Renal pelvis (tissue), 4 donors: ENCODE results near the gene C4orf50. TPM values are rescaled to one million over a fixed set of nuclear protein-coding genes. Genes with fewer than 3 reads are reported as not detected.
"Not testable (repeated sequence)": the region's sequence is repeated elsewhere in the genome, so short reads cannot be mapped to it uniquely, and the experiment has no call there.

Source experiments
- DNase-seq: peaks from one replicate; pipeline ENCODE4 v3.0.0-alpha.2; 2013
- polyA plus RNA-seq, 3 donors: library from polyadenylated mRNA; unstranded; fragments of 120-200 nt; gene quantifications; one replicate each; pipeline ENCODE4 v1.2.1, GENCODE V29; 2013; ENCODE audit not compliant: insufficient read length in 3 of 3

C4orf50 gene
- polyA plus RNA-seq, 3 donors: 0.01 to 0.03 TPM; not detected in 1

DNA sequence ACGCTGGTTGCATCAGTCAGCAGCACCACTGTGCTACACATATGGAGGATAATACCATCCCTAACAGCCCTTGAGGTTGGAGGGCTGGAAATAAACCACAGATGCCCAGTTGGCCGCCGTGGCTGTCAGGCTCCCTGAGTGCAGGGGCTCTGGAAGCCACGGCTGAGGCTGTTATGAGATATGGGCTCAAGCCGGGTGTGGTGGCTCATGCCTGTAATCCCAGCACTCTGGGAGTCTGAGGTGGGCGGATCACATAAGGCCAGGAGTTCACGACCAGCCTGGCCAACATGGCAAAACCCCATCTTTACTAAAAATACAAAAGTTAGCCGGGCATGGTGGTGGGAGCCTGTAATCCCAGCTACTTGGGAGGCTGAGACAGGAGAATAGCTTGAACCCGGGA lies 24.9 kb downstream of the C4orf50 start:
- not testable (repeated sequence) for DNase-seq

DNA sequence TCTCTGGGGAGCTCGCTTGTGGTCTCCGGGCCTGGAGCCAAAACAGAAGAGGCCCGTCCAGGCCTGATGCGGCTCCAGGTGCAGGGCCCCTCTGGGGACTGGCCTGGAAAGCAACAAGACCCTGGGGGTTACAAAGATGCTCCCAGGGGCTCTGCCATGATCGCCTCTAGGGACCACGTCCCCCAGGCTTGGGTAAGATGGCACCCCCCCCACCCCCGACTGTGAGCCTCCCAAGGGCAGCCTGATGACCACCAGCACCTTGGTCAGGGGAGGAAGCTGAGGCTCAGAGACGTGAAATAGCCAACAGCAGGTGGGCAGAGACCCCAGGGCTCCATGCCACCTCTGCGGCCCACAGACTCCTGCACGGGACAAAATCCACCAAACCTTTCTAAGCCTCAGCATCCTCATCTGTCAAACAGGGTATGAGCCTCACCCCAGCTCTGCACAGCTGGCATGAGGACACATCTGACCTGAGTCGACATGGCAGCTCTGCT lies 25.4 kb downstream of the C4orf50 start:
- no peak for DNase-seq

DNA sequence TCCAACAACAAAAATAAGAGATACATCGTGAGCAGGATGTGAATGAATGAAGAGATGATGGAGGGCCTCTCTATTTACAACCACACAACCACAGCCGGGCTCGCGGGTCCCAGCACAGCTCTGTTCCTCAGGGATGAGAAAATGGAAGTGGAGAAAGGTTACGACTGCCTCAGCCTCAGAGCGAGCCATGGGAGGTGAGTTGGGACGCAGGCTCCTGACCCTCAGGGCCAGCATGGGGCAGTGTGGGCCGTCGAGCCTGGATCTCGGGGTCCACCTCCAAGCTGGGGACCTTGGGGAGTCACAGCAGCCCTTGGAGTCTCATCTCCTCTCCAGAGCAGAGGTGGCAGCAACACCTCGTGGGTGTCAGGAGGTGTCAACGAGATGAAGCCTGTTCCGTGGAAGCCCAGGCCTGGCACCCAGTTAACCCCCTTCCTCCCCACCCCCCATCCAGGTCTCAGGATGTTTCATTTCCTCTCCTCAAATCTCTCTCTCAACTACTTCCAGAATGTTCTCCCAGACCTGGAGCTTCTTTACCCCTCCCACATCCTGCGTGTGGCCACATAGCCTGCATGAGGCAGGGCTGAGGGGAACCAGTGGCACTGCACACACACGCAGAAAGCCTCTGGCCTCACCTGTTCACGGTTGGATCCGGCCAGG lies 25.9 kb downstream of the C4orf50 start:
- no peak for DNase-seq

DNA sequence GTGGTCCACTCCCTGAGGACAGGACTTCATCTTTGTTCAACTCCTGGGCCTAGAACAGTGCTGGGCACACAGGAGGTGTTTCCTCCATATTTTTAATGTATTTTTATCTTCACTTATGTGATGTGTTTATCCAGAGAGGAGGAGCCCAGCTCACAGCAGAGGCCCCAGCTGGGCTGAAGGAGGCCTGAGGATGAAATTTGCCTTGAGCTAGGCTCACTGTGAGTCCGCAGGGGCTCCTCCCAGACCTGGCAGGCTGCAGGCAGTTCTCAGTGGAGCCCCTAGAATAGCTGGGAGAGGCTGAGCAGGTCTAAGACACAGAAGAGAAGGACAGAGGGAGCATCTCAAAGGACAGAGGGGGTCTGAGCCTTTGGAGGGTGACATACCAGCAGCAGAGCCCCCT lies 26.8 kb downstream of the C4orf50 start:
- no peak for DNase-seq

DNA sequence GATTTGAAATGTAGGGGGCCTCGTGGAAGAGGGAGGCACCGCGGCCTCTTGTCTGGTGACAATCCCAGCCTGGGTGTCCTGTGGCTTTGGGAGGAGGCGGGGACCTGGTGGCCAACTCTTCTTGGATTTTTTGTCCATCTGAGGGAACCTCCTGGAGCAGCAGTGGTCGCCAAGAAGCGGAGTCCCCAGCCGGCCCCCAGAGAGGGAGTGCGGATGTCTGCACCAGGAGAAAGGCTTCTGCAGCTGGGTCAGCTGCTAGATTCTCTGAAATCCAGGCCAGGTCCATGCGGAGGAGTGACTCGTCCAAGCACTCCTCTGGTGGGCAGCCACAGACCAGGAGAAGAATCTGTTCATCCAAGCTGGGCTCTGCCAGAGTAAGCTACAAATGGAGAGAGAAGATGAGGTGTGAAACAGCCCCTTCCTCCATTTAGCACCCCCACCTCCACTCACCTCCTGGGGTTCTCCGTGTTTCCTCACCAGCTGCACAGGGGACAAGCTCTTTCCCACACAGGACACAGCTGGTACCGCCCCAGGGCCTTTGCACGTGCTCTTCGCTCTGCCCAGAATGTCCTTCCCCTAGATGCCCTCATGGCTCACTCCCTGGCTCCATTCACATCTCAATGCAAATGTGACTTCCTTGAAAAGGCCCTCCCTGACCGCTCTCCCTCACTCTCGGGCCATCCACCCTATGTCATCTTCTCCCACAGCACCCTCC lies 27.6 kb downstream of the C4orf50 start:
- DNase-seq: no peak

DNA sequence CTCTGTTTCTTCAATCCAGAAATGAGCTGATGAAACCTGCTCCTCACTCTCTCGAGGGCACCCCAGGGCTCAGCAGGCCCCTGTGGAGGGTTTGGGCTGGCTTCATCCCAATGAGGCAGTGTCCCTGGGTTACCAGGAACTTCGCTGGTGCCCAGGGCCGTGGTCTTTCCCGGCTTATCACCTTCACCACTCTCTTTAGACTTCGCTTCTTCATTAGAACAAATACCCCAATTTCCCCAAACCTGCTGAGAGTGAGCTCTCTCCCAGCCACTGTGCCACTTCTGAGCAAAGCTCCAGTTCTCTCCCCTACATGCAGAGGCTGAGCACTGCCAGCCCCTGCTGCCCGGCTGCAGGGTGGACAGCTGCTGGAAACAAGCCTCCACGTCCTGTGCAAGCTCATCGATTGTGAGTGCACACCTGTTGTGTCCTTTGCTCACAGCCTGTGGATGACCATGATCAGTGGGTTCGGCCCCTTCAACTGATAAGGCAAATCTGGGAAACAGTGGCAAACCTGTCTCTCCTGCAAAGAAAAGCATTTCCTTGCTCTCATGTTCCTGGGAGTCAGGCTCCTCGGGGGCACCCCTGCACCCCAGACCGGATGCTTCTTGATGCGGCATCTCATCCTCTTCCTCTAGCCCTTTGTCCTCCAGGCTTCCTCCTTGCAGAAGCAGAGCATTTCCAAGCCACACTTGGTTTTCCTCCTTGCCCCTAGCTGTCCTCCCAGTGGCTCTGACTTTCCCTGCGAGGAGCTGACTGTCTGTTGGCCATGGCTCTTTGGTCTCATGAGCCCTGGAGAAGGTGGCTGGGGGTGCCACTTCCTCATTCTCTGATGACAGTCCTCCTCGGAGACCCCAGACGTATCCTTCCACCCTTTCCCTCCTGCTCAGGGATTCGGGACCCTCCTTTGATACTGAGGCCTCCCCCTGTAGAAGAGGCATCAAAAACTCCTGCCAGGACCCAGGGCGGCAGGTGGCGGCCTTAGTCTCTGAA lies 28.7 kb downstream of the C4orf50 start:
- DNase-seq: no peak

DNA sequence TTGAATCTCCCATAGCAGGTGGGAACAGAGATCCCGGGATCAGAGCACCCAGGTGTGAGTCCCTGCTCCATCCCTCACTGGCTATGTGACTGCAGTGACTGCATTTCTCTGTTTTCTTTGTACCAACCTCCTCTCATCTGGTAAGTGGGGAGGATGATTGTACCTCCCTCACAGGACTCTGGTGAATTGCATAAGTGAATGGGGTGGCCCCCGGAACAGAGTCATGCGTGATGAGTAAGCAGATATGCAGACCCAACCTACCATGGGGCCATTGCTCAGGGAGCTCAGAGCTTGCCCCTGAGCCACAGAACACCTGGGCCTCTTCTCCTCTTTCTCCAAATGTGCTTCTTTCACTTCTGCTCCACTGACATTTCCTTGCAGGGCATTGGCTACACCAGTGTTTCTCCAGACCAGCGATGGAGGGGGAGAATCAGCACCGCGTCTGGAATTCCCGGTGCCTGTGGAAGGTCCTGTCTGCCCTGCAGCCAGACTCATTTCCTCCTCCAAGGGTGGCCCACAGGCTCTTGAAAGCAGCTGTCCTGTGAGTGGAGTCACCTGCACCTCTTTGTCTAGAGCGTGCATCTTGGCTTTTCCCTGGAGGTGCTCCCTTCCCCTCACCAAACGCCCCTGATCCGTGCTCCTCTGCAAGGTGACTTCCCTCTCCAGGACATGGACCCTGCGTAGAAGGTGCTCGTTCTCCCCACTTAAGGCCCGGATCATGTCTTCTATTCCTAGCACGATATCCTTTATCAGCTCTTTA lies 30.0 kb downstream of the C4orf50 start:
- no peak for DNase-seq

DNA sequence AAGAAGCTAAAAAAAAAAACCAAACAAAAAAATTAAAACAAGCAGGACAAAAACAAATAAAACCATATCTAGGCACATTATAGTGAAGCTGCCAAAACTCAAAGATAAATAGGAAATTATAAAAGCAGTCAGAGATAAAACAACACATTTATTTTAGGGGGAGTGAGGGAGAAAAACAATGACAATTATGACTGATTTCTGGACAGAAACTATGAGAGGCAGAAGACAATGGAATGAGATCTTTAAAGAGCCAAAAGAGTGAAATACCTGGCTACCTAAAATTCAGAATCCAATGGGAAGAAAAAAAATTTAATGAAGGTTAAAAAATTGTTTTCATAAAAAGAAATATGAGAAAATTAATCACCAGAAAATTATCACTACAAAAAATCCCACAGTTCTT lies 33.4 kb downstream of the C4orf50 start:
- no peak for DNase-seq

DNA sequence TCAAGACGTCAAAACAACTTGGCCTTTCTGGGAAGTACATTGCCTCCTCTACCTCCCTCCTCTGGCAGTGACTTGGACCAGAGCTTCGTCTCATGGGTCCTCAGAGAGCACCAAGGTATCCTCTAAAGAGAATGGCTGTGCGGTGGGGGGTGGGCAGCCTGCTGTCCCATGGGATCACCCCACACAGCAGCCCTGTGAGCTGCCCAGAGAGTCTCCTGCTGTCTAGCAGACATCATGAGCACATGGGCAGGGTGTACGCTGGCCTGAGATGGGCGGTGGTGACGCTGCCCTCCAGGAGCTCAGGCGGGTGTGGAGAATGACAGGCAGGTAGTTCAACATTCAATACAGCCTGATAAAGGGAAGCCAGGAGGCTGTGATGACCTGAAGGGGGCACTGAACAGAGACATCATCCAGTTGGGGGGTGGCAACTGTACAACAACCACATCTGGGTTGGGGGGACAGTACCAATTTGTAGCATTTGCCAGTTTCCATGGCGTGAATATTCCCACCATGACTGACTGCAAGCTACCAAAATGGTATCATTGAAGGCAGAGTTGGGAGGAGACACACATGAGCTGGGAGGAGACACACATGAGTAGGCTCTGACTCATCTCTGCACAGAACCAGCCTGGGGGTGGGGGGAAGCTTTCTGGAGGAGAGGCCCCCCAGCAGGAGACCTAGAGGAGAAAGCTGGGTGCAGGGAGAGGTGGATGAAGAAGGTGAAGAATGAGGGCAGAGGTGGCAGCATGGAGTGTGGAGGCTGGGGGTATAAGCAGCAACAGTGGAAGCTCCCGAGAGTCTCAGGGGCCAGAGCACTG lies 35.9 kb downstream of the C4orf50 start:
- DNase-seq: no peak

DNA sequence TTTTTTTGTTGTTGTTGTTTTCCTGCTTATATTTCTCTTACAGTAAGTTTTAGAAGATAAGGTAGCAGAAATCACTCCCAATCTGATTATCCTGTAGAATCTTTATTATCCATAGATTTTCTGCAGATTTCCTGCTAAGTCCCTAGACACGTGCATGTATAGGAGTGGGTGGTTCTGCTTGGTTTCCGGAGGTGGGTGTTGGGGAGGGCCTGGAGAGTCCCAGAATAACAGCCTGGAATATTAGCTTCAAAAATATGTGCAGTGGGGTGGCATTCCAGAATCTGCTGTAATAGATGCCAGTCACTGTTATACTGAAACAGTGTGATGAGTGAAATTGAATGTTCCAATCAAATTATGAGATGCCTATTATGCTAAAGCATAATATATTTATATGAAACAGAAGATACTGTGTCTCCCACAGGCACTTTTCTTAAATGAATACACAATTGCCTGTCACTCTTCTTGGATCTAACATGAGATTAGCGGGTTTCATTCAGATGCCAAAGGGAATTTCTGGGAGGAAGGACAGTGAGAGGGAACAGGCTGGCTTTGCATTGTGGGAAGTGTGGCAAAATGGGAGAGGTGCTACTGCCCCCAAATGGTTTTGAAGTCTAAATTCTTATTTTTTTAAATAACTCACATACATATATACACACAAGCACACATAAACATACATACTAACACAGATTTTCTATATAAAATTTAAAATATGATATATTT lies 37.6 kb downstream of the C4orf50 start:
- no peak for DNase-seq

DNA sequence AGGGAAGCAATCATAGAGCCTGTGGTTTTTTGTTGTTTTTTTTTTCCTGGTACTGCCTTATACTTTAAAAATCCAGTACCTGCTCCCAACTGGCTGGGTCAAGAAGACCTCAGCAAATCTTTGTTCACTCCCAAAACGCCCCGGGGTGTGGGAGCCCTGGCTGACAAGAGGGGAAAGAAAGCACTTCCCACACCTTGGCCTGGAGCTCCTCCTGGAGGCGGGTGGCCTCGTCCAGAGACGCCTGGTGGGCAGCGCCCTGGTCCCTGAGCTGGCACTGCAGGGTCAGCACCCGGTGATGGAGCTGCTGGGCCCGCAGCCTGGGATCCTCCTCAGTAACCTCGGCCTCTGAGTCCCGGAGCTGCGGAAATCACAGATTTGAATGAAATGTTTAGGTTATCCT lies 38.2 kb downstream of the C4orf50 start:
- DNase-seq: no peak

DNA sequence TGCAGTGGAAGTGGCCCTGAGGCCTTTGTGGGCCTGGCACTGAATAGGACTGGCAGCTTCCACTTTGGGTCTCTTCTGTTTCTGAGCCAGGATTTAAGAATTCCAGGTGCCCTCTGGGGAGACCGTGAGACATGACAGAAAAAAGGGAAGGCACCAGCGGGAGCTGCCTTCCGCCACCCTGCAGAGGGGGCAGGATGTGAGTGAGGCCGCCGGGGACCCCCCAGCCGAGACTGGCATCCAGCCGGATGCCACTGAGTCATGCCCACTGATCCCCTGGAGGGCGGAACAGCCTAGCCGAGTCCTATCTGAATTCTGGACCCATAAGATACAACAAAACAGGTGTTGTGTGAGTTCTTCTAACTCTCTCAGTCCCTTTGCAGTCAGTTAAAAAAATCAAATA lies 41.3 kb downstream of the C4orf50 start:
- DNase-seq: no peak

DNA sequence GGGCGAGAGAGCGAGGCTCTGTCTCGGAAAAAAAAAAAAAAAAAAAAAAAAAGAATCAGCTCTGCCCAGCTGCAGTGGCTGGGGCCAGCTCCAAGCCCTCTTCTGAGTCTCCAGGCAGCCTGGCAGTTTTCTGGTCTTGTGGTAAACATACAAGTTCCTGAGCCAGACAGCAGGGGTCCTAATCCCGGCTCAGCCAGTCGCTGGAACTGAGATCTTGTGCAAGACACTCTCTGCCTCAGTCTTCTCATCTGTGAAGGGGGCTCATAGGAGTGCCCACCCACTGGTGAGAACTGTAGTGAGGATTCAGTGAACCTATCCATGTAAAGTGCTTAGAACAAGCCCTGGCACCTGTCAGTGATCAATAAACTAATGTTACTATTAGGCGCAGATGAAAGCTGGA lies 41.8 kb downstream of the C4orf50 start:
- DNase-seq: no peak

DNA sequence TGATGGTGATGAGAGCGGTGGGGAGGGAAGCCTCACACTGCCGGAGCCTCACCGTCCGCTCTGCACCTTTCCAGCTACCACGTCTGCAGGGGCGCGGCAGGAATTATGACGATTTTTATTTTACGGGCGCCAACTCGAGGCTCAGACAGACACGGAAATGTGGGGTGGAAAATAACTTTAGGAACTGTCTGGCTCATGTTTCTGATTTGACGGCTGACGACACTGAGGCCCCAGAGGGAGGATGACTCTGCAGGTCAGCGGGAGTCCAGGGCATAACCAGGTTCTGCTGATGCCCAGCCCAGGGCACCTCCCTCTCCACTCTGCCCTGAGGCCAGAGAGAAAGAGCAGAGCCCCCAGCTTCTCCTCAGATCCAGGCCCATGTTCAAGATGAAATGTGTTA lies 43.9 kb downstream of the C4orf50 start:
- DNase-seq: no peak

DNA sequence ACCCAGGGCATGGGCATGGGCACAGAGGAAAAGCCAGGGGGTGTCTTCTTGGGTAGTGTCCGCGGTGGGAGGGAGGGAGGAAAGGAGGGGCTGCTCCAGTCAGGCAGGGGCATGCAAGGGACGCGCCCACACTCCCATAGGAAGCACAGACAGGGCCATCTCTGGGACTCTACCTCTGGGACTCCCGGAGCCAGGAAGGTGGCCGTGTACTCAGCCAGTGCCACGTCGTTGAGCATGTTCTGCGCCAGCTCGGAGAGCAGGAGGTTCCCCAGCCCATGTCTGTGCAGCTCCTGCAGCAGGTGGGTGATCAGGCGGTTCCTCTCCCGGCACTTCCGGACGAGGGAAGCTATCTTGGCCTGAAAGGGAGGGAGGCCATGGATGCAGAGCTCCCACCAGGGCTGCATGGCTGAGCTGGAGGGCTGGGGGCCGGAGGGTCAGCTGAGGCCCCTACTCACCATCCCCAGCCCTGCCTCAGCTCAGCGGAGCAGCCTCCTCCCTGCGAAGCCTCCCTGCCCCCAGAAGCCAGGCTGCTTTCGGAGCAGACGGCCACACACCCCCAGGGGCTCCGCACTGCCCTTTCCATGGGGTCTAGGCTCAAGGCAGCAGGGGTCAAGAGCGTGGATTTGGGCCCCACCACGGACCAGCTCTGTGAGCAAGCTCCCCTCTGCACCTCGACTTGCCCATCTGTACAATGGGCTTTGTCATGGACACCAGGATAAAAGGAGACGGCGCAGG lies 44.6 kb downstream of the C4orf50 start:
- no peak for DNase-seq

DNA sequence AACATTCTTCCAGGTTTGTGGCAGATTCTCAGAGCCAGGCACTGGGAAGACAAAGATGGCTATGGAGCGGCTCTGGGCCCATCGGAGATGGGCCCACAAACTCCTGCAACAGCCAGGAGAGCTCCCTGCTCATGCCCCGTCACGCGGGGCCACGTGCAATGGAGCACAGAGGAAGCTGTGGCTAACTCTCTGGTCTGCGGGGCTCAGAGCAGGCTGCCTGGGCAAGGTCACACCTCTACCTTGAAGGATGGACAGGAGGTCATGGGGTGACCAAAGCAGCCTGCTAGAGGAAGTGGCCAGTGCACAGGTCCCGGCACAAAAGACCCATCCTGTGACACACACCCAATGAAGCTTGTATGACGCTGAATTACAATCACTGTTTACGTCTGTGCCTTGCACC lies 45.2 kb downstream of the C4orf50 start:
- DNase-seq: no peak

DNA sequence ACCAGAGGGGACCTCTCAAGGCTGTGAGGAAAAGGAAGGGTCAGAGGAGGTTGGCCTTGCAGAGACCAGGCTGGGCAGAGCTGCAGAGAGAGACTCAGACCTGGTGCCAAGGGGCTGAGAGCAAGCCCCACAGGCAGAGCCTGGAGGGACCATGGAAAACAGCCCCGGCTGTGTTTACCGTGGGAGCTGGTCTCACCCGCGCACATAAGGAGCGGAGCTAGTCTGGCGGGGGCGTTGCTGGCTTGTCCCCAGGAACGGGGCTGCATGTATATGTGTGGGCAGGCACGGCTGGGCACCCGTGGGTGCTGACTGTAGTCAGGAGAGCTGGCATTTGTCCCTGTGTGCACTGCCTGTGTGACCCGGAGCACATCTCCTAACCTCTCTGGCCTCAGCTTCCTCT lies 45.7 kb downstream of the C4orf50 start:
- DNase-seq: no peak

DNA sequence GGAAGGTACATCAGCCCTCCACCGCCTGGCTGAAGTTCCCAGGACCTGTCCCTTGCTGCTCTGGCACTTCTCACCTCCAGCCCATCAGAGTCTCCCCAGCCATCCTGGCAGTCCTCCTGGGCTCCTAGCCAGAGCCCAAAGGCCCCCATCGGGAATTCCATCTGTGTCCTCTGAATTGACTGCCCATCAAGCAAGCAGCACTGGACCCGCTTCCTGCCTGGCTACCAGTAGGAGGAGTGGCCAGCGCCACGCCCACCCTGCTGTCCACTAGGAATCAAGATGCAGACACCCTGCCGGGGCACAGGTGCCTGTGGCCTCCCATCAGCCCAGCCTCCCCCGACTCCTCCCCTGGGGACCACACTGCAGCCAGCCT lies 47.2 kb downstream of the C4orf50 start:
- no peak for DNase-seq

DNA sequence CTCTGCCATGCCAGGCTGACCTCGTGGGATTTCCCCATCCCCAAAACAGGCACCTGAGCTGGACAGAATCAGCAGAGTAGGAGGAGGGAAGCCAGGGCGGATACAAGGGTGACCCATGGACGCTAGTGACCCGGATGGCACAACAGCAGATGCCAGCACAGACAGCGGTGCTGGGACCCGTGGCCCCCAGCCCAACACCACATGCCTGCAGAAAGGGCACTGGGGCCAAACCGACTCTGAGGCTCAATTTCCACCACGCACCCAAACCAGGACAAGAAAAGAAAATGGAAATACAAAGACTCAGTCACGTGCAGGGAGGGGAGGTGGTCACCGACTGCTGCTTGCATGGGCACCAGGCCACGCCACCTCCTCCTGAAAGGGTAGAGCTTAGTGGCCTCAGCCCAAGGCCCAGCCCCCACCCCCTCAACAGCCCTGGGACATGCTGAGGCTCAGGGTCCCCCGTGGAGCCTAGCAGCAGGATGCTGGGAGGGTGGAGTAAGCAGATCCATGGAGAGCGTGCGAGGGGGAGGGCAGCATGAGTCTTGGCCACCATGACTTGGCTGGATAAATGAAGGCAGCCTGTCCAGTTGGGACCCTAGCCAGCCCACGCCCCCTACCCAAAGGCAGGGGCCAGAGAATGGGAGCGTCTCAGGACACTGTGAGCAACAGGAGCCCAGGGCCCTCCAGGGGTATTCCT lies 47.7 kb downstream of the C4orf50 start:
- DNase-seq: no peak
